Measurements from ENCODE around the gene ADGRG3. TPM values are rescaled to one million over a fixed set of nuclear protein-coding genes. Genes with fewer than 3 reads are reported as not detected.

Gene ADGRG3
- total and polyA plus RNA-seq, 2 of the 13 experiments (the other 11 are each of a cell fraction or from before 2014, with no cell fraction given) = 2.7 to 11.8 TPM

- no peak for TF ChIP-seq NFAT5 (CRISPR knock-in tag; IDR thresholded peaks at IDR 0.05)
- peak; percentile 72; the same call in 1 of the 2 replicates for TF ChIP-seq IKZF5 (CRISPR knock-in tag; IDR thresholded peaks at IDR 0.05)
- peak; percentile 84 for TF ChIP-seq NCOA2 (CRISPR knock-in tag; IDR thresholded peaks at IDR 0.05)
- no peak for TF ChIP-seq ZNF275 (CRISPR knock-in tag; IDR thresholded peaks at IDR 0.05; ENCODE audit: borderline replicate concordance)
- TF ChIP-seq FOXJ3 (CRISPR knock-in tag; IDR thresholded peaks at IDR 0.05; ENCODE audit: borderline replicate concordance) = no peak; the same call in 1 of the 2 replicates
- no peak for TF ChIP-seq ZBTB34 (CRISPR knock-in tag; IDR thresholded peaks at IDR 0.05)
- no peak for TF ChIP-seq ZNF550 (CRISPR knock-in tag; IDR thresholded peaks at IDR 0.05; ENCODE audit: borderline replicate concordance)
- peak; percentile 95; the same call in 1 of the 2 replicates for TF ChIP-seq ZNF780A (CRISPR knock-in tag; IDR thresholded peaks at IDR 0.05)
- 0 out of 2 replicates have a peak, but pooled peaks have one; percentile 21 for TF ChIP-seq SP5 (CRISPR knock-in tag; IDR thresholded peaks at IDR 0.05; ENCODE audit: borderline replicate concordance, low read depth)
- peak in 1 of 2 experiments; percentile 99; a peak in 2 of 4 replicates for TF ChIP-seq ATF4 (CRISPR knock-in tag; IDR thresholded peaks at IDR 0.05)
- no peak; the same call in 1 of the 2 replicates for TF ChIP-seq MAF1 (CRISPR knock-in tag; IDR thresholded peaks at IDR 0.05; ENCODE audit: borderline replicate concordance)
- TF ChIP-seq ZNF543 (CRISPR knock-in tag; IDR thresholded peaks at IDR 0.05) = peak; percentile 80; the same call in 1 of the 2 replicates
- TF ChIP-seq HDAC6 (IDR thresholded peaks at IDR 0.05; ENCODE audit: low read depth, low read length) = no peak
- TF ChIP-seq ZNF431 (CRISPR knock-in tag; IDR thresholded peaks at IDR 0.05; ENCODE audit: borderline replicate concordance, low read depth) = peak; percentile 82; the same call in 1 of the 2 replicates
- TF ChIP-seq ZNF616 (CRISPR knock-in tag; IDR thresholded peaks at IDR 0.05; ENCODE audit: low read depth) = peak; percentile 62
- peak; percentile 78 for TF ChIP-seq PPARG (CRISPR knock-in tag; conservative IDR thresholded peaks at IDR 0.05)
- TF ChIP-seq ZNF292 (CRISPR knock-in tag; IDR thresholded peaks at IDR 0.05; ENCODE audit: borderline replicate concordance, low read depth) = peak; percentile 52; the same call in 1 of the 2 replicates
- no peak for TF ChIP-seq ZNF839 (CRISPR knock-in tag; IDR thresholded peaks at IDR 0.05; ENCODE audit: borderline replicate concordance)
Observed at GRCh38 chr16:57667526-57668262, 412 bp upstream of the ADGRG3 start (continued).

Measured in HepG2 (cell line).